HEK293 (cell line): ENCODE data around the gene SLC30A3.

ENCODE experiments used
- CTCF ChIA-PET: fragments of 350-600 bp; formaldehyde crosslinking; extraction: SDS; loops from one replicate; lab custom pipeline; 2021; ENCODE audit warnings: antibody characterized with exemption; lab: Yijun Ruan, JAX
- POLR2A ChIA-PET: fragments of 300-600 bp; formaldehyde crosslinking; extraction: SDS; loops from one replicate; lab custom pipeline; 2020; ENCODE audit warnings: antibody characterized with exemption, inconsistent platforms; lab: Yijun Ruan, JAX
- H3K27ac ChIP-seq: fragments of 200-500 bp; sonication (Bioruptor generic); 2 replicates; pipeline ENCODE4 v1.5.1; 2014; ENCODE audit warnings: low read depth, low read length, control low read depth, inconsistent platforms; ENCODE audit errors: extremely low read depth
- H3K36me3 ChIP-seq, 2 experiments: fragments of 200-500 bp in 1 of 2; sonication (Bioruptor generic) in 1 of 2; 1 replicate in 1 of 2; 2 replicates in 1 of 2; pipeline ENCODE4 v1.5.1; 2014 to 2017; ENCODE audit warnings: inconsistent platforms in 2 of 2, low read length in 2 of 2; ENCODE audit not compliant: control insufficient read depth in 2 of 2, insufficient read depth in 1 of 2
- H3K4me1 ChIP-seq: fragments of 200-500 bp; sonication (Bioruptor generic); 2 replicates; pipeline ENCODE4 v1.5.1; 2014; ENCODE audit warnings: mild to moderate bottlenecking, low read length, inconsistent platforms; ENCODE audit not compliant: control insufficient read depth, insufficient read depth
- H3K4me3 ChIP-seq: 2 replicates; pipeline ENCODE4 v1.5.1; 2011; ENCODE audit warnings: low read depth, mild to moderate bottlenecking, control low read depth, low read length, moderate library complexity
- H3K9me3 ChIP-seq: fragments of 200-500 bp; sonication (Bioruptor generic); 2 replicates; pipeline ENCODE4 v1.5.1; 2014; ENCODE audit warnings: low read depth, low read length, inconsistent platforms; ENCODE audit not compliant: control insufficient read depth, insufficient read depth
- GLI4 ChIP-seq: fragments of 450-650 bp; formaldehyde crosslinking; IDR thresholded peaks from 2 replicates; pipeline ENCODE4 v1.5.1; 2016; ENCODE audit warnings: missing biosample characterization, missing genetic modification characterization
- GLIS1 ChIP-seq: fragments of 450-650 bp; formaldehyde crosslinking; IDR thresholded peaks from 2 replicates; pipeline ENCODE4 v1.5.1; 2016; ENCODE audit warnings: missing biosample characterization, missing genetic modification characterization
- HOXD13 ChIP-seq: sonication (generic); formaldehyde crosslinking; IDR thresholded peaks from 2 replicates; pipeline ENCODE4 v1.8.0; 2022; ENCODE audit warnings: missing genetic modification reagents, borderline replicate concordance
- KLF8 ChIP-seq: fragments of 450-650 bp; formaldehyde crosslinking; IDR thresholded peaks from 2 replicates; pipeline ENCODE4 v1.5.1; 2016; ENCODE audit warnings: missing biosample characterization, missing genetic modification characterization
- MYNN ChIP-seq: fragments of 450-650 bp; formaldehyde crosslinking; IDR thresholded peaks from 2 replicates; pipeline ENCODE4 v1.5.1; 2016; ENCODE audit warnings: missing biosample characterization, missing genetic modification characterization, borderline replicate concordance
- TRIM28 ChIP-seq: IDR thresholded peaks from 2 replicates; pipeline ENCODE4 v1.6.1; 2011; ENCODE audit warnings: low read length, control low read depth, borderline replicate concordance
- ZBTB17 ChIP-seq: fragments of 450-650 bp; formaldehyde crosslinking; IDR thresholded peaks from 2 replicates; pipeline ENCODE4 v1.5.1; 2016; ENCODE audit warnings: missing biosample characterization, missing genetic modification characterization
- ZNF132 ChIP-seq: fragments of 450-650 bp; formaldehyde crosslinking; IDR thresholded peaks from 2 replicates; pipeline ENCODE4 v1.5.1; 2017; ENCODE audit warnings: missing biosample characterization, missing genetic modification characterization, borderline replicate concordance
- ZNF146 ChIP-seq: fragments of 450-650 bp; formaldehyde crosslinking; IDR thresholded peaks from 2 replicates; pipeline ENCODE4 v1.5.1; 2016; ENCODE audit warnings: missing biosample characterization, missing genetic modification characterization
- ZNF350 ChIP-seq: fragments of 450-650 bp; formaldehyde crosslinking; IDR thresholded peaks from 2 replicates; pipeline ENCODE4 v1.5.0; 2017; ENCODE audit warnings: missing biosample characterization, mild to moderate bottlenecking, missing genetic modification characterization
- ZNF391 ChIP-seq: fragments of 450-650 bp; formaldehyde crosslinking; IDR thresholded peaks from 2 replicates; pipeline ENCODE4 v1.5.1; 2016; ENCODE audit warnings: low read depth, missing biosample characterization, missing genetic modification characterization, borderline replicate concordance
- ZNF600 ChIP-seq: fragments of 450-650 bp; formaldehyde crosslinking; IDR thresholded peaks from 2 replicates; pipeline ENCODE4 v1.5.1; 2016; ENCODE audit warnings: missing biosample characterization, missing genetic modification characterization
- ZNF768 ChIP-seq: fragments of 450-650 bp; formaldehyde crosslinking; IDR thresholded peaks from 2 replicates; pipeline ENCODE4 v1.5.1; 2018; ENCODE audit warnings: missing biosample characterization, mild to moderate bottlenecking, missing genetic modification characterization
- ZNF776 ChIP-seq: fragments of 450-650 bp; formaldehyde crosslinking; IDR thresholded peaks from 2 replicates; pipeline ENCODE4 v1.5.0; 2017; ENCODE audit warnings: missing biosample characterization, missing genetic modification characterization, borderline replicate concordance
- TF ChIP-seq, protein P1 (sequence below): fragments of 450-650 bp; formaldehyde crosslinking; IDR thresholded peaks from 2 replicates; pipeline ENCODE4 v1.5.1; 2017; ENCODE audit warnings: missing biosample characterization, missing genetic modification characterization
- TF ChIP-seq, protein P2 (sequence below): fragments of 450-650 bp; formaldehyde crosslinking; IDR thresholded peaks from 2 replicates; pipeline ENCODE4 v1.5.1; 2016; ENCODE audit warnings: missing biosample characterization, missing genetic modification characterization, borderline replicate concordance
- TF ChIP-seq, protein P3 (sequence below): fragments of 450-650 bp; formaldehyde crosslinking; IDR thresholded peaks from 2 replicates; pipeline ENCODE4 v1.5.1; 2017; ENCODE audit warnings: missing biosample characterization, mild to moderate bottlenecking, missing genetic modification characterization, moderate library complexity
- TF ChIP-seq, protein P4 (sequence below): fragments of 450-650 bp; formaldehyde crosslinking; IDR thresholded peaks from 2 replicates; pipeline ENCODE4 v1.5.1; 2016; ENCODE audit warnings: missing biosample characterization, missing genetic modification characterization, low read depth
- TF ChIP-seq, protein P5 (sequence below): fragments of 450-650 bp; formaldehyde crosslinking; IDR thresholded peaks from 2 replicates; pipeline ENCODE4; 2016; ENCODE audit warnings: missing biosample characterization, missing genetic modification characterization
- TF ChIP-seq, protein P6 (sequence below): IDR thresholded peaks from 2 replicates; pipeline ENCODE4 v1.6.1; 2011; ENCODE audit warnings: mild to moderate bottlenecking, low read depth, low read length, borderline replicate concordance
- TF ChIP-seq, protein P7 (sequence below): fragments of 450-650 bp; formaldehyde crosslinking; IDR thresholded peaks from 2 replicates; pipeline ENCODE4 v1.5.1; 2017; ENCODE audit warnings: missing biosample characterization, missing genetic modification characterization

Gene SLC30A3

DNA sequence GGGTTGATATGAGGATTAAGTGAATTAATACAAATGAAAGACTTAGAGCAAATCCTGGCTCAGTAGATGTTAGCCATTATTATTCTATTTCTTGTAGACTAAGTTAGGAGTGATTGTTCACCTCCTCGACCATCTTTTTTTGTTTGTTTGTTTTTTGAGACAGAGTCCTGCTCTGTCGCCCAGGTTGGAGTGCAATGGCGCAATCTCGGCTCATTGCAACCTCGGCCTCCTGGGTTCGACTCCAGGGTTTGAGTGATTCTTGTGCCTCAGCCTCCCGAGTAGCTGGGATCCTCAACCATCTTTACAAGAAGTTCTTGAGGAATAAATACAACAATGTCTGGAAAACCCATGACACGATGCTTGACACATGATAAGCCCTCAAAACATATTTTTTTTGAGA, 32.1 kb upstream of the SLC30A3 start (continued):
- no peak for TF ChIP-seq HOXD13 (CRISPR knock-in tag)
- TF ChIP-seq KLF8 (tag by site-specific recombination) = no peak
- TF ChIP-seq, protein P1, sequence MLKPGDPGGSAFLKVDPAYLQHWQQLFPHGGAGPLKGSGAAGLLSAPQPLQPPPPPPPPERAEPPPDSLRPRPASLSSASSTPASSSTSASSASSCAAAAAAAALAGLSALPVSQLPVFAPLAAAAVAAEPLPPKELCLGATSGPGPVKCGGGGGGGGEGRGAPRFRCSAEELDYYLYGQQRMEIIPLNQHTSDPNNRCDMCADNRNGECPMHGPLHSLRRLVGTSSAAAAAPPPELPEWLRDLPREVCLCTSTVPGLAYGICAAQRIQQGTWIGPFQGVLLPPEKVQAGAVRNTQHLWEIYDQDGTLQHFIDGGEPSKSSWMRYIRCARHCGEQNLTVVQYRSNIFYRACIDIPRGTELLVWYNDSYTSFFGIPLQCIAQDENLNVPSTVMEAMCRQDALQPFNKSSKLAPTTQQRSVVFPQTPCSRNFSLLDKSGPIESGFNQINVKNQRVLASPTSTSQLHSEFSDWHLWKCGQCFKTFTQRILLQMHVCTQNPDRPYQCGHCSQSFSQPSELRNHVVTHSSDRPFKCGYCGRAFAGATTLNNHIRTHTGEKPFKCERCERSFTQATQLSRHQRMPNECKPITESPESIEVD (tag by site-specific recombination) = no peak
- TF ChIP-seq, protein P2, sequence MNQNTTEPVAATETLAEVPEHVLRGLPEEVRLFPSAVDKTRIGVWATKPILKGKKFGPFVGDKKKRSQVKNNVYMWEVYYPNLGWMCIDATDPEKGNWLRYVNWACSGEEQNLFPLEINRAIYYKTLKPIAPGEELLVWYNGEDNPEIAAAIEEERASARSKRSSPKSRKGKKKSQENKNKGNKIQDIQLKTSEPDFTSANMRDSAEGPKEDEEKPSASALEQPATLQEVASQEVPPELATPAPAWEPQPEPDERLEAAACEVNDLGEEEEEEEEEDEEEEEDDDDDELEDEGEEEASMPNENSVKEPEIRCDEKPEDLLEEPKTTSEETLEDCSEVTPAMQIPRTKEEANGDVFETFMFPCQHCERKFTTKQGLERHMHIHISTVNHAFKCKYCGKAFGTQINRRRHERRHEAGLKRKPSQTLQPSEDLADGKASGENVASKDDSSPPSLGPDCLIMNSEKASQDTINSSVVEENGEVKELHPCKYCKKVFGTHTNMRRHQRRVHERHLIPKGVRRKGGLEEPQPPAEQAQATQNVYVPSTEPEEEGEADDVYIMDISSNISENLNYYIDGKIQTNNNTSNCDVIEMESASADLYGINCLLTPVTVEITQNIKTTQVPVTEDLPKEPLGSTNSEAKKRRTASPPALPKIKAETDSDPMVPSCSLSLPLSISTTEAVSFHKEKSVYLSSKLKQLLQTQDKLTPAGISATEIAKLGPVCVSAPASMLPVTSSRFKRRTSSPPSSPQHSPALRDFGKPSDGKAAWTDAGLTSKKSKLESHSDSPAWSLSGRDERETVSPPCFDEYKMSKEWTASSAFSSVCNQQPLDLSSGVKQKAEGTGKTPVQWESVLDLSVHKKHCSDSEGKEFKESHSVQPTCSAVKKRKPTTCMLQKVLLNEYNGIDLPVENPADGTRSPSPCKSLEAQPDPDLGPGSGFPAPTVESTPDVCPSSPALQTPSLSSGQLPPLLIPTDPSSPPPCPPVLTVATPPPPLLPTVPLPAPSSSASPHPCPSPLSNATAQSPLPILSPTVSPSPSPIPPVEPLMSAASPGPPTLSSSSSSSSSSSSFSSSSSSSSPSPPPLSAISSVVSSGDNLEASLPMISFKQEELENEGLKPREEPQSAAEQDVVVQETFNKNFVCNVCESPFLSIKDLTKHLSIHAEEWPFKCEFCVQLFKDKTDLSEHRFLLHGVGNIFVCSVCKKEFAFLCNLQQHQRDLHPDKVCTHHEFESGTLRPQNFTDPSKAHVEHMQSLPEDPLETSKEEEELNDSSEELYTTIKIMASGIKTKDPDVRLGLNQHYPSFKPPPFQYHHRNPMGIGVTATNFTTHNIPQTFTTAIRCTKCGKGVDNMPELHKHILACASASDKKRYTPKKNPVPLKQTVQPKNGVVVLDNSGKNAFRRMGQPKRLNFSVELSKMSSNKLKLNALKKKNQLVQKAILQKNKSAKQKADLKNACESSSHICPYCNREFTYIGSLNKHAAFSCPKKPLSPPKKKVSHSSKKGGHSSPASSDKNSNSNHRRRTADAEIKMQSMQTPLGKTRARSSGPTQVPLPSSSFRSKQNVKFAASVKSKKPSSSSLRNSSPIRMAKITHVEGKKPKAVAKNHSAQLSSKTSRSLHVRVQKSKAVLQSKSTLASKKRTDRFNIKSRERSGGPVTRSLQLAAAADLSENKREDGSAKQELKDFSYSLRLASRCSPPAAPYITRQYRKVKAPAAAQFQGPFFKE (tag by site-specific recombination) = no peak
- no peak for TF ChIP-seq ZNF132 (tag by site-specific recombination)
- no peak for TF ChIP-seq MYNN
- TF ChIP-seq, protein P3, sequence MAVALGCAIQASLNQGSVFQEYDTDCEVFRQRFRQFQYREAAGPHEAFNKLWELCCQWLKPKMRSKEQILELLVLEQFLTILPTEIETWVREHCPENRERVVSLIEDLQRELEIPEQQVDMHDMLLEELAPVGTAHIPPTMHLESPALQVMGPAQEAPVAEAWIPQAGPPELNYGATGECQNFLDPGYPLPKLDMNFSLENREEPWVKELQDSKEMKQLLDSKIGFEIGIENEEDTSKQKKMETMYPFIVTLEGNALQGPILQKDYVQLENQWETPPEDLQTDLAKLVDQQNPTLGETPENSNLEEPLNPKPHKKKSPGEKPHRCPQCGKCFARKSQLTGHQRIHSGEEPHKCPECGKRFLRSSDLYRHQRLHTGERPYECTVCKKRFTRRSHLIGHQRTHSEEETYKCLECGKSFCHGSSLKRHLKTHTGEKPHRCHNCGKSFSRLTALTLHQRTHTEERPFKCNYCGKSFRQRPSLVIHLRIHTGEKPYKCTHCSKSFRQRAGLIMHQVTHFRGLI (tag by site-specific recombination) = no peak
- TF ChIP-seq, protein P4, sequence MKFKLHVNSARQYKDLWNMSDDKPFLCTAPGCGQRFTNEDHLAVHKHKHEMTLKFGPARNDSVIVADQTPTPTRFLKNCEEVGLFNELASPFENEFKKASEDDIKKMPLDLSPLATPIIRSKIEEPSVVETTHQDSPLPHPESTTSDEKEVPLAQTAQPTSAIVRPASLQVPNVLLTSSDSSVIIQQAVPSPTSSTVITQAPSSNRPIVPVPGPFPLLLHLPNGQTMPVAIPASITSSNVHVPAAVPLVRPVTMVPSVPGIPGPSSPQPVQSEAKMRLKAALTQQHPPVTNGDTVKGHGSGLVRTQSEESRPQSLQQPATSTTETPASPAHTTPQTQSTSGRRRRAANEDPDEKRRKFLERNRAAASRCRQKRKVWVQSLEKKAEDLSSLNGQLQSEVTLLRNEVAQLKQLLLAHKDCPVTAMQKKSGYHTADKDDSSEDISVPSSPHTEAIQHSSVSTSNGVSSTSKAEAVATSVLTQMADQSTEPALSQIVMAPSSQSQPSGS (tag by site-specific recombination) = no peak
- TF ChIP-seq, protein P5, sequence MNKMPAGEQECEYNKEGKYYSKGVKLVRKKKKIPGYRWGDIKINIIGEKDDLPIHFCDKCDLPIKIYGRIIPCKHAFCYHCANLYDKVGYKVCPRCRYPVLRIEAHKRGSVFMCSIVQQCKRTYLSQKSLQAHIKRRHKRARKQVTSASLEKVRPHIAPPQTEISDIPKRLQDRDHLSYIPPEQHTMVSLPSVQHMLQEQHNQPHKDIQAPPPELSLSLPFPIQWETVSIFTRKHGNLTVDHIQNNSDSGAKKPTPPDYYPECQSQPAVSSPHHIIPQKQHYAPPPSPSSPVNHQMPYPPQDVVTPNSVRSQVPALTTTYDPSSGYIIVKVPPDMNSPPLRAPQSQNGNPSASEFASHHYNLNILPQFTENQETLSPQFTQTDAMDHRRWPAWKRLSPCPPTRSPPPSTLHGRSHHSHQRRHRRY = no peak
- TF ChIP-seq ZNF146 (tag by site-specific recombination) = no peak
- TF ChIP-seq ZNF391 (tag by site-specific recombination) = no peak
- TF ChIP-seq ZNF350 (tag by site-specific recombination) = no peak
- TF ChIP-seq ZNF776 (tag by site-specific recombination) = no peak
- no peak for TF ChIP-seq GLIS1 (tag by site-specific recombination)

DNA sequence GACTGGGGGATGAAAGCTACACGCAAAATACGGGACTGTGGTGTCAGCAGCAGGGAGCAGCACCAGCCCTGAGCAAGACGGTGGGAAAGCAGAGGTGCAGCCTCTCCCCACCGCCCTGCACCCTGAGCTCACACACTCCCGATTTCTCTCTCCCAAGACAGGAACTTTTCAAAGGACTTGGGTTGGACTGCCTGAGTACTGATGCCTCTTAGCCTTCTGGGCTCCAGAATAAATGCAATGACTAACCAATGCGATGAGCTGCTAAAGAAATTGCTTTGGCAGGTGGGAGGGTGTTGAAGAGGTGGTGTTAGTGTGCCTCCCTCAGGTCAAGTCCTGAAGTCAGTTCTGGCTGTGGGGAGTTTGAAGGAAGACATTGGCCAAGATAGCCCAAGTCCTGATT, 29.0 kb upstream of the SLC30A3 start:
- ChIA-PET POLR2A (no interaction called here), CTCF (interaction anchor here (0.6 to 17.4 kb wide), 14 partner anchors 10 to 331 kb away, joined by 3 to 211 read pairs (median 4); partner anchors contain the start of genes KHK and TRIM54)
- H3K36me3 ChIP-seq = no peaks in the 10 kb centered on the region
- H3K27ac ChIP-seq = no peak overlapping the region
- no peaks in the 10 kb centered on the region for H3K9me3 ChIP-seq
- peaks cover 13% of the 10 kb centered on the region for H3K4me1 ChIP-seq
- H3K4me3 ChIP-seq = no peak overlapping the region
- TF ChIP-seq ZBTB17 (tag by site-specific recombination) = peak; percentile 76
- no peak for TF ChIP-seq ZNF768 (tag by site-specific recombination)
- TF ChIP-seq, protein P6, sequence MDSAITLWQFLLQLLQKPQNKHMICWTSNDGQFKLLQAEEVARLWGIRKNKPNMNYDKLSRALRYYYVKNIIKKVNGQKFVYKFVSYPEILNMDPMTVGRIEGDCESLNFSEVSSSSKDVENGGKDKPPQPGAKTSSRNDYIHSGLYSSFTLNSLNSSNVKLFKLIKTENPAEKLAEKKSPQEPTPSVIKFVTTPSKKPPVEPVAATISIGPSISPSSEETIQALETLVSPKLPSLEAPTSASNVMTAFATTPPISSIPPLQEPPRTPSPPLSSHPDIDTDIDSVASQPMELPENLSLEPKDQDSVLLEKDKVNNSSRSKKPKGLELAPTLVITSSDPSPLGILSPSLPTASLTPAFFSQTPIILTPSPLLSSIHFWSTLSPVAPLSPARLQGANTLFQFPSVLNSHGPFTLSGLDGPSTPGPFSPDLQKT = no peak
- TF ChIP-seq, protein P7, sequence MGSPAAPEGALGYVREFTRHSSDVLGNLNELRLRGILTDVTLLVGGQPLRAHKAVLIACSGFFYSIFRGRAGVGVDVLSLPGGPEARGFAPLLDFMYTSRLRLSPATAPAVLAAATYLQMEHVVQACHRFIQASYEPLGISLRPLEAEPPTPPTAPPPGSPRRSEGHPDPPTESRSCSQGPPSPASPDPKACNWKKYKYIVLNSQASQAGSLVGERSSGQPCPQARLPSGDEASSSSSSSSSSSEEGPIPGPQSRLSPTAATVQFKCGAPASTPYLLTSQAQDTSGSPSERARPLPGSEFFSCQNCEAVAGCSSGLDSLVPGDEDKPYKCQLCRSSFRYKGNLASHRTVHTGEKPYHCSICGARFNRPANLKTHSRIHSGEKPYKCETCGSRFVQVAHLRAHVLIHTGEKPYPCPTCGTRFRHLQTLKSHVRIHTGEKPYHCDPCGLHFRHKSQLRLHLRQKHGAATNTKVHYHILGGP = no peak
- no peak for TF ChIP-seq GLI4 (tag by site-specific recombination)
- TF ChIP-seq TRIM28 = 0 out of 2 replicates have a peak, but pooled peaks have one; percentile 16
- TF ChIP-seq ZNF600 (tag by site-specific recombination) = peak; percentile 44; the same call in 1 of the 2 replicates
